OCI-LY3 (cell line): ENCODE results near the gene FAM181A.

ENCODE experiments used
- CTCF ChIP-seq: fragments of 200-600, 300-600 bp; sonication (generic); IDR thresholded peaks from 2 replicates; pipeline ENCODE4 v1.5.1; 2014; ENCODE audit warnings: antibody characterized with exemption, low read length, low read depth
- EZH2phosphoT487 ChIP-seq: fragments of 200-600 bp; shearing (Covaris generic); IDR thresholded peaks from 2 replicates; pipeline ENCODE4 v1.6.1; 2018; ENCODE audit warnings: antibody characterized with exemption, mixed run types, low read depth

GRCh38 chr14:93971635-93972027, 44.5 kb downstream of the FAM181A start:
- TF ChIP-seq CTCF (no peak), EZH2phosphoT487 (no peak)
